Tibial nerve (tissue), 4 donors: Measurements from ENCODE around the gene SLC5A6.

Source experiments
- CTCF ChIP-seq, 5 experiments: fragments of 200-600 bp in 3 of 5; fragments of 450-650 bp in 2 of 5; sonication (generic) in 3 of 5; IDR thresholded peaks; one replicate each; pipeline ENCODE4 v1.5.1; 2016 to 2019; ENCODE audit warnings: antibody characterized with exemption in 5 of 5, mild to moderate bottlenecking in 3 of 5, moderate library complexity in 2 of 5
- EP300 ChIP-seq, 2 donors: sonication (generic); formaldehyde crosslinking; IDR thresholded peaks; one replicate each; pipeline ENCODE4 v1.6.1; 2017; ENCODE audit warnings: antibody characterized with exemption in 2 of 2, mild to moderate bottlenecking in 1 of 2
- POLR2A ChIP-seq, 2 donors: fragments of 450-650 bp; IDR thresholded peaks; one replicate each; pipeline ENCODE4 v1.6.1; 2017; ENCODE audit warnings: antibody characterized with exemption in 2 of 2, mild to moderate bottlenecking in 2 of 2, moderate library complexity in 2 of 2

GRCh38 chr2:27174638-27175037, 37.4 kb downstream of the SLC5A6 start:
- no peak for TF ChIP-seq CTCF (IDR thresholded peaks at IDR 0.05)
- no peak for TF ChIP-seq EP300 (IDR thresholded peaks at IDR 0.05)
- no peak for TF ChIP-seq POLR2A (IDR thresholded peaks at IDR 0.05)
